Transverse colon (tissue), 4 donors: ENCODE data around the gene SIMC1.

ENCODE experiments used
- CTCF ChIP-seq, 5 experiments: fragments of 200-600 bp in 3 of 5; fragments of 450-650 bp in 2 of 5; sonication (generic) in 3 of 5; IDR thresholded peaks; 1 replicate in 2 of 5; 2 replicates in 3 of 5; pipeline ENCODE4 v1.5.1; 2016 to 2017; ENCODE audit warnings: antibody characterized with exemption in 5 of 5, inconsistent platforms in 3 of 5, mild to moderate bottlenecking in 2 of 5, moderate library complexity in 1 of 5
- EP300 ChIP-seq: sonication (generic); formaldehyde crosslinking; IDR thresholded peaks from one replicate; pipeline ENCODE4 v1.6.1; 2017; ENCODE audit warnings: antibody characterized with exemption, low read depth
- POLR2A ChIP-seq: fragments of 450-650 bp; IDR thresholded peaks from one replicate; pipeline ENCODE4 v1.6.1; 2016; ENCODE audit warnings: antibody characterized with exemption, mild to moderate bottlenecking, moderate library complexity
- POLR2AphosphoS5 ChIP-seq, 3 donors: sonication (generic); formaldehyde crosslinking; IDR thresholded peaks; one replicate each; pipeline ENCODE4 v1.6.1; 2016; ENCODE audit warnings: antibody characterized with exemption in 3 of 3

GRCh38 chr5:176368726-176369125, 130.5 kb downstream of the SIMC1 start:
- no peak for TF ChIP-seq CTCF (IDR thresholded peaks at IDR 0.05)
- no peak for TF ChIP-seq POLR2A
- TF ChIP-seq POLR2AphosphoS5 (IDR thresholded peaks at IDR 0.05), result no peak
- TF ChIP-seq EP300, result no peak
